ENCODE results near the gene ABCG1. TPM values are rescaled to one million over a fixed set of nuclear protein-coding genes. Genes with fewer than 3 reads are reported as not detected.

Gene ABCG1
- polyA plus RNA-seq, 1 donor from 2014 or later: 14.2 TPM

GRCh38 chr21:42265231-42265812 lies 46.4 kb downstream of the ABCG1 start:
- H3K9me3 ChIP-seq (ENCODE audit: low read length): no peaks in the 10 kb centered on the region
- no peaks in the 10 kb centered on the region for H3K79me2 ChIP-seq (replicated peaks; ENCODE audit: insufficient read depth, low read length)
- no peak for TF ChIP-seq EP300 (conservative IDR thresholded peaks at IDR 0.05; ENCODE audit: poor library complexity, severe bottlenecking)
- TF ChIP-seq MXI1 (conservative IDR thresholded peaks at IDR 0.05; ENCODE audit: poor library complexity, severe bottlenecking): no peak
- TF ChIP-seq TAF1 (IDR thresholded peaks at IDR 0.05; ENCODE audit: low read depth): no peak
- TF ChIP-seq CTCF (IDR thresholded peaks at IDR 0.05; ENCODE audit: poor library complexity, severe bottlenecking): no peak
- no peak for TF ChIP-seq SMC3 (conservative IDR thresholded peaks at IDR 0.05; ENCODE audit: poor library complexity)
- TF ChIP-seq EZH2 (IDR thresholded peaks at IDR 0.05; ENCODE audit: borderline replicate concordance, insufficient read depth, low read length, poor library complexity, severe bottlenecking): no peak
- TF ChIP-seq REST (IDR thresholded peaks at IDR 0.05; ENCODE audit: borderline replicate concordance): no peak
- H3F3A ChIP-seq (ENCODE audit: insufficient read depth, low read length, poor library complexity, severe bottlenecking): no peaks in the 10 kb centered on the region
- no peaks in the 10 kb centered on the region for H3K27me3 ChIP-seq (ENCODE audit: insufficient read depth, low read depth, low read length)
- no peaks in the 10 kb centered on the region for H3K9me2 ChIP-seq (ENCODE audit: insufficient read depth, low read length)
- H3K4me3 ChIP-seq (ENCODE audit: low read length): no peak overlapping the region
- no peak overlapping the region for H2AFZ ChIP-seq (ENCODE audit: low read depth, low read length)
- H3K4me2 ChIP-seq (ENCODE audit: low read length): no peak overlapping the region
- no peak overlapping the region for H3K9ac ChIP-seq (ENCODE audit: low read length)
- no peaks in the 10 kb centered on the region for H4K20me1 ChIP-seq (ENCODE audit: insufficient read depth)
- H3K27ac ChIP-seq (ENCODE audit: low read length): no peak overlapping the region
- H3K36me3 ChIP-seq (ENCODE audit: insufficient read depth, low read length): no peaks in the 10 kb centered on the region

GRCh38 chr21:42266971-42267556 lies 48.1 kb downstream of the ABCG1 start:
- H3K27ac ChIP-seq (ENCODE audit: low read length): no peak overlapping the region
- H3K79me2 ChIP-seq (replicated peaks; ENCODE audit: insufficient read depth, low read length): no peaks in the 10 kb centered on the region
- no peaks in the 10 kb centered on the region for H3K9me3 ChIP-seq (ENCODE audit: low read length)
- no peak overlapping the region for H3K4me3 ChIP-seq (ENCODE audit: low read length)
- no peaks in the 10 kb centered on the region for H4K20me1 ChIP-seq (ENCODE audit: insufficient read depth)
- H3K9me2 ChIP-seq (ENCODE audit: insufficient read depth, low read length): no peaks in the 10 kb centered on the region
- H3K36me3 ChIP-seq (ENCODE audit: insufficient read depth, low read length): no peaks in the 10 kb centered on the region
- H3K4me2 ChIP-seq (ENCODE audit: low read length): no peak overlapping the region
- no peak overlapping the region for H3K9ac ChIP-seq (ENCODE audit: low read length)
- H2AFZ ChIP-seq (ENCODE audit: low read depth, low read length): no peak overlapping the region
- no peaks in the 10 kb centered on the region for H3K27me3 ChIP-seq (ENCODE audit: insufficient read depth, low read depth, low read length)
- no peaks in the 10 kb centered on the region for H3F3A ChIP-seq (ENCODE audit: insufficient read depth, low read length, poor library complexity, severe bottlenecking)
- no peak for TF ChIP-seq MXI1 (conservative IDR thresholded peaks at IDR 0.05; ENCODE audit: poor library complexity, severe bottlenecking)
- no peak for TF ChIP-seq REST (IDR thresholded peaks at IDR 0.05; ENCODE audit: borderline replicate concordance)
- TF ChIP-seq EP300 (conservative IDR thresholded peaks at IDR 0.05; ENCODE audit: poor library complexity, severe bottlenecking): no peak
- TF ChIP-seq POLR2AphosphoS5 (IDR thresholded peaks at IDR 0.05): no peak
- TF ChIP-seq TAF1 (IDR thresholded peaks at IDR 0.05; ENCODE audit: low read depth): no peak
- no peak for TF ChIP-seq RAD21 (conservative IDR thresholded peaks at IDR 0.05)
- TF ChIP-seq SMC3 (conservative IDR thresholded peaks at IDR 0.05; ENCODE audit: poor library complexity): no peak
- TF ChIP-seq EZH2 (IDR thresholded peaks at IDR 0.05; ENCODE audit: borderline replicate concordance, insufficient read depth, low read length, poor library complexity, severe bottlenecking): no peak
- no peak for TF ChIP-seq CTCF (IDR thresholded peaks at IDR 0.05; ENCODE audit: poor library complexity, severe bottlenecking)
